ENCODE measurements around the gene ALPL. TPM values are rescaled to one million over a fixed set of nuclear protein-coding genes. Genes with fewer than 3 reads are reported as not detected.
"Not testable (repeated sequence)": the region's sequence is repeated elsewhere in the genome, so short reads cannot be mapped to it uniquely, and the experiment has no call there.

ALPL gene
- total and polyA plus RNA-seq, 2 of the 4 experiments (the other 2 are of a cell fraction), result 0.54 to 2.2 TPM

GRCh38 chr1:21519486-21520070 is 10.4 kb downstream of the ALPL start:
- H2AK9ac ChIP-seq (replicated peaks; ENCODE audit: low read depth, low read length, poor library complexity); H2AK5ac ChIP-seq (ENCODE audit: low read depth, low read length); H2BK15ac ChIP-seq (ENCODE audit: low read depth, low read length); H4K8ac ChIP-seq (ENCODE audit: low read depth in 2 of 2, low read length in 2 of 2); H2BK120ac ChIP-seq (ENCODE audit: low read depth, low read length); H3K4me3 ChIP-seq (ENCODE audit: insufficient read depth, low read depth, low read length); H2AFZ ChIP-seq (replicated peaks; ENCODE audit: low read length, poor library complexity); H2BK20ac ChIP-seq (ENCODE audit: low read depth, low read length); BruUV-seq (replicated peaks); H3K27ac ChIP-seq (ENCODE audit: insufficient read depth, low read length); CTCF ChIA-PET; H3K4me1 ChIP-seq (ENCODE audit: control insufficient read depth, insufficient read depth, low read length); H3K4ac ChIP-seq (ENCODE audit: low read depth, low read length); H3K56ac ChIP-seq (ENCODE audit: extremely low read depth, insufficient read depth, low read length); H3K4me2 ChIP-seq (ENCODE audit: low read depth, low read length); POLR2A ChIA-PET (ENCODE audit: unreplicated experiment); H2BK5ac ChIP-seq (ENCODE audit: low read depth, low read length, poor library complexity, severe bottlenecking); dilution Hi-C loops (cut with HindIII; ENCODE audit: low sequenced_read_pairs, unreplicated experiment); in situ Hi-C loops (cut with MboI; ENCODE audit: low sequenced_read_pairs); H4K91ac ChIP-seq (ENCODE audit: insufficient read depth, low read depth, low read length); H3K9me1 ChIP-seq (ENCODE audit: insufficient read depth, low read length); H3K27me3 ChIP-seq (ENCODE audit: control insufficient read depth, insufficient read depth, low read length); H3K9ac ChIP-seq (ENCODE audit: low read depth, low read length); H3K14ac ChIP-seq (replicated peaks; ENCODE audit: low read depth, low read length); H3K79me1 ChIP-seq (ENCODE audit: low read depth in 1 of 2, low read length in 2 of 2); H4K5ac ChIP-seq (ENCODE audit: low read depth, low read length); DNase-seq; intact Hi-C loops (cut with micrococcal nuclease); H4K20me1 ChIP-seq (ENCODE audit: insufficient read depth, low read length); H3K18ac ChIP-seq (ENCODE audit: low read depth, low read length); H3K36me3 ChIP-seq (ENCODE audit: control insufficient read depth, insufficient read depth, low read length); H3K23ac ChIP-seq (ENCODE audit: low read depth, low read length); ATAC-seq (ENCODE audit: low read depth); H3K9me3 ChIP-seq (ENCODE audit: control insufficient read depth, insufficient read depth, low read length): not testable (repeated sequence)
- WGBS, 2 experiments (ENCODE audit: extremely low coverage in 2 of 2, insufficient read length in 1 of 2), result 90% methylated on average over 2 of the region's 11 CpGs; no CpG with 5 or more reads in 1 of the 2 experiments

All from IMR-90 (cell line).